ENCODE measurements around the gene ASTN2.

DNA sequence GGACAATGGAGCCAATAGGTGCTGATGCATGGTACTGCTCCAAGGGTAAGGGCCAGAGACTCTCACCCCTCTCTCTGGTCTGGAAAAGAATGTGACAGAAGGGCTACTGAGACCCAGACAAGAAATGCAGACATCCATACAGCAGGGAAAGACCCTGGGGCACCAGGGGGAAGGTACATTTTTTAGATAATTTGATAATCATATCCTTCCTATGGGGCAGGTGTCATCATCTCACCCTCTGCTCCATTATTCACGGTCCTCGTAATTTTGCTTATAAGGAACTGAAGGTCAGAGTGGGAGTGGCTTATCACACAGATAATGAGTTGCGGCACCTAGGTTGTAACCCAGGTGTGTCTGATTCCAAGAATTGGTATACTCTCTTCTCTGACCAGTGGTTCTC is 637.7 kb downstream of the ASTN2 start:
- no peak for TF ChIP-seq CTCF (IDR thresholded peaks at IDR 0.05; ENCODE audit: low read length)
- no peak for TF ChIP-seq EZH2 (optimal IDR thresholded peaks at IDR 0.05; ENCODE audit: low read depth, low read length)

Data from MM.1S (cell line).